Type B pancreatic cell (in vitro differentiated cells): ENCODE data around the gene ALDH18A1. TPM values are rescaled to one million over a fixed set of nuclear protein-coding genes. Genes with fewer than 3 reads are reported as not detected.

Experiments used
- DNase-seq: peaks from one replicate; pipeline ENCODE4 v3.0.0; 2021; ENCODE audit warnings: mixed read lengths; ENCODE audit not compliant: unreplicated experiment; ENCODE audit errors: extremely low spot score
- H3K27ac Mint-ChIP-seq: 2 replicates; pipeline ENCODE4 v1.8.0; 2021; ENCODE audit warnings: mild to moderate bottlenecking, mixed read lengths
- H3K27me3 Mint-ChIP-seq: 2 replicates; pipeline ENCODE4 v1.8.0; 2021; ENCODE audit warnings: mixed read lengths
- H3K36me3 Mint-ChIP-seq: 2 replicates; pipeline ENCODE4 v1.8.0; 2021; ENCODE audit warnings: mixed read lengths
- H3K4me1 Mint-ChIP-seq: one replicate; pipeline ENCODE4 v1.8.0; 2021; ENCODE audit warnings: mixed read lengths; ENCODE audit not compliant: unreplicated experiment
- H3K4me3 Mint-ChIP-seq: 2 replicates; pipeline ENCODE4 v1.8.0; 2021; ENCODE audit warnings: mild to moderate bottlenecking, mixed read lengths
- H3K9me3 Mint-ChIP-seq: 2 replicates; pipeline ENCODE4 v1.8.0; 2021; ENCODE audit warnings: mixed read lengths
- total RNA-seq: library from RNA; stranded (reverse); gene quantifications from 2 replicates; pipeline ENCODE4 v1.2.1, GENCODE V29; 2021; ENCODE audit warnings: low replicate concordance
- TF ChIP-seq, protein P1 (sequence below): fragments of 200-600 bp; sonication (generic); conservative IDR thresholded peaks from 2 replicates; pipeline ENCODE4 v1.5.0; 2021; ENCODE audit warnings: antibody characterized with exemption, mild to moderate bottlenecking

ALDH18A1 gene
- total RNA-seq, 1 donor from 2014 or later = 111 TPM

DNA sequence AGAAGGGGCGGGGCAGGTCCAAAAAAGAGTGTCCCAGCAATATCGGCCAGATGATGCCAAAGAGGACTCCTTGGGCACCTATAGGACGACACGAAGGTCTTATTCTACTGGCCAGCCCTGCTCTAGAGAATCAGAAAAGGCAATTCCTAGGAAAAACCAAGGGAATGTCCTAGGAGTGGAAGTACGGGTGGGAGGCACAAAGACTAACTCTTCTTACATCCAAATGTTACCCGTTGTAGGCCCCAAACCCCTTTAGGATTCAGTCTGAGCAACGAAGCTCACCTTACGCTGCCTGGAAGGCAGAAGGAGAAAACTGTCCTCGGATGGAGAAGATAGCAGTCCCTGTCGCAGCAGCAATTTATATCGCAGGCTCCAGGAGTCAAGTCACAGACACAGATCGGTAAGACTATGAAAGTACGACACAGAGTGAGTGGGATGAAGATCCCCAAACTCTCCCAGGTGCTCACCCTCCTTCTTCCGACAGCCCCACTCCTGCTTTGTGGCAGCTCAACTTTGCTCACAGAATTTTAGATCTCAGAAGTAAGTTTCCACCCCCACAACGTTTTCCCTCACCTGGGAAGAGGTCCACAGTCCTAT lies 36.7 kb upstream of the ALDH18A1 start:
- Mint-ChIP-seq H3K27me3 (no peaks in the 10 kb centered on the region), H3K27ac (peak overlapping the region; percentile 92), H3K4me3 (peak overlapping the region; percentile 93), H3K9me3 (no peaks in the 10 kb centered on the region), H3K4me1 (peaks cover 24% of the 10 kb centered on the region), H3K36me3 (peaks cover 17% of the 10 kb centered on the region)
- TF ChIP-seq, protein P1, sequence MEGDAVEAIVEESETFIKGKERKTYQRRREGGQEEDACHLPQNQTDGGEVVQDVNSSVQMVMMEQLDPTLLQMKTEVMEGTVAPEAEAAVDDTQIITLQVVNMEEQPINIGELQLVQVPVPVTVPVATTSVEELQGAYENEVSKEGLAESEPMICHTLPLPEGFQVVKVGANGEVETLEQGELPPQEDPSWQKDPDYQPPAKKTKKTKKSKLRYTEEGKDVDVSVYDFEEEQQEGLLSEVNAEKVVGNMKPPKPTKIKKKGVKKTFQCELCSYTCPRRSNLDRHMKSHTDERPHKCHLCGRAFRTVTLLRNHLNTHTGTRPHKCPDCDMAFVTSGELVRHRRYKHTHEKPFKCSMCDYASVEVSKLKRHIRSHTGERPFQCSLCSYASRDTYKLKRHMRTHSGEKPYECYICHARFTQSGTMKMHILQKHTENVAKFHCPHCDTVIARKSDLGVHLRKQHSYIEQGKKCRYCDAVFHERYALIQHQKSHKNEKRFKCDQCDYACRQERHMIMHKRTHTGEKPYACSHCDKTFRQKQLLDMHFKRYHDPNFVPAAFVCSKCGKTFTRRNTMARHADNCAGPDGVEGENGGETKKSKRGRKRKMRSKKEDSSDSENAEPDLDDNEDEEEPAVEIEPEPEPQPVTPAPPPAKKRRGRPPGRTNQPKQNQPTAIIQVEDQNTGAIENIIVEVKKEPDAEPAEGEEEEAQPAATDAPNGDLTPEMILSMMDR = no peak
- no peak for DNase-seq

DNA sequence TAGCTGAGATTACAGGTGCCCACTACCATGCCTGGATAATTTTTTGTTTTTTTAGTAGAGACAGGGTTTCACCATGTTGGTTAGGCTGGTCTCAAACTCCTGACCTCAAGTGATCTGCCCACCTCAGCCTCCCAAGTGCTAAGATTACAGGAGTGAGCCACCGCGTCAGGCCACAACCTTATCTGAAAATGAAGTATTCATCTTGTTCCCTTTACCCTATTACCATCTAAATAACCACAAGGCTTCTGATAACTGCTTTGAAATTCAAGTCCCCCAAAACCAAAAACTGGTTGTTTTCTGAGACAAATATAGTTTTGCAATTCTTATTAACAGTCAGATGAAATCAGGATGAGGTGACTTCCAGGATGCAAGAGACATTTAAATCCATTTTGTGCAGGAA lies 34.8 kb upstream of the ALDH18A1 start:
- DNase-seq = no peak
- H3K27ac Mint-ChIP-seq = peak overlapping the region; percentile 44
- H3K27me3 Mint-ChIP-seq = no peaks in the 10 kb centered on the region
- peaks cover 24% of the 10 kb centered on the region for H3K4me1 Mint-ChIP-seq
- H3K9me3 Mint-ChIP-seq = no peaks in the 10 kb centered on the region
- H3K4me3 Mint-ChIP-seq = peak overlapping the region; percentile 93
- H3K36me3 Mint-ChIP-seq = peaks cover 19% of the 10 kb centered on the region
- TF ChIP-seq, protein P1 = no peak

DNA sequence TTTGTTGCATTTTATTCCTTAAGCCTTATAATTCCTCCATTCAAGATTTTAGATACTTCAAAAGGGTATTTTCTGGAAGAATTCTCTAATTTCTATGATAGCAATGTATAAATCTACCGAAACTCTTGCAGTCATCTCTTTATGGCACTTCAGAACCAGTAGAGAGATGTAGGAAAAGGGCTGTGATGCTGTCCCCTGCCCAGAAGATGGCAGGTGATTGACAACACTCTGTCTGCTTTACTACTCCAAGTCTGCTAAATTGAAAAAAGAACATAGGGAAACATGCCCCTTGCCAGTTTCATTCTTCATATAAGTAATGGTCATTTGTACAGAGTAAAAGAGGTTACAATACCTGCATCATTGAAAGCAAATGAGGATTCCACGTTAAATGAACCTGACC lies 32.1 kb upstream of the ALDH18A1 start:
- TF ChIP-seq, protein P1 = no peak
- no peaks in the 10 kb centered on the region for H3K9me3 Mint-ChIP-seq
- H3K4me1 Mint-ChIP-seq = peaks cover 24% of the 10 kb centered on the region
- DNase-seq = no peak
- no peak overlapping the region for H3K4me3 Mint-ChIP-seq
- no peak overlapping the region for H3K27ac Mint-ChIP-seq
- peaks cover 31% of the 10 kb centered on the region for H3K36me3 Mint-ChIP-seq
- H3K27me3 Mint-ChIP-seq = no peaks in the 10 kb centered on the region

DNA sequence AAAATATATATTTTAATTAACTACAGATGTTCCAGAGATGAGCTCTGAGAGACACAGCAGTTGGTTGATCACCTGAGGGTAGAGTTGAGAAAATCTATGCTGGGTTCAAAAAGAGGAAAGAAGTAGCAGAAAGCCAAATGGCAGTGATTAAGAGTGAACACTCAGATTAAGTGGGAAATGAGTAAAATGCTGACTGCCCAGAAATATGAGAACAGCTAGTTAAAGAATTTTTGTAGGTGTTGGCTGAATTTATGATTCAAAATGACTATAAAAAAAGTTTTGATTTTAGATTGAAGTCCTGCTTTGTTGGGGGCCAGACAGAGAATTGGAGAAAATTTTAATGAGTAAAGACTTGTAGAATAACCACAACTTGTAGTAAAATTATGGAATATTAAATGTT lies 27.5 kb upstream of the ALDH18A1 start:
- no peak for DNase-seq
- no peak overlapping the region for H3K4me3 Mint-ChIP-seq
- H3K4me1 Mint-ChIP-seq = no peaks in the 10 kb centered on the region
- TF ChIP-seq, protein P1 = no peak
- no peak overlapping the region for H3K27ac Mint-ChIP-seq
- peaks cover 40% of the 10 kb centered on the region for H3K36me3 Mint-ChIP-seq
- H3K9me3 Mint-ChIP-seq = no peaks in the 10 kb centered on the region
- H3K27me3 Mint-ChIP-seq = no peaks in the 10 kb centered on the region

DNA sequence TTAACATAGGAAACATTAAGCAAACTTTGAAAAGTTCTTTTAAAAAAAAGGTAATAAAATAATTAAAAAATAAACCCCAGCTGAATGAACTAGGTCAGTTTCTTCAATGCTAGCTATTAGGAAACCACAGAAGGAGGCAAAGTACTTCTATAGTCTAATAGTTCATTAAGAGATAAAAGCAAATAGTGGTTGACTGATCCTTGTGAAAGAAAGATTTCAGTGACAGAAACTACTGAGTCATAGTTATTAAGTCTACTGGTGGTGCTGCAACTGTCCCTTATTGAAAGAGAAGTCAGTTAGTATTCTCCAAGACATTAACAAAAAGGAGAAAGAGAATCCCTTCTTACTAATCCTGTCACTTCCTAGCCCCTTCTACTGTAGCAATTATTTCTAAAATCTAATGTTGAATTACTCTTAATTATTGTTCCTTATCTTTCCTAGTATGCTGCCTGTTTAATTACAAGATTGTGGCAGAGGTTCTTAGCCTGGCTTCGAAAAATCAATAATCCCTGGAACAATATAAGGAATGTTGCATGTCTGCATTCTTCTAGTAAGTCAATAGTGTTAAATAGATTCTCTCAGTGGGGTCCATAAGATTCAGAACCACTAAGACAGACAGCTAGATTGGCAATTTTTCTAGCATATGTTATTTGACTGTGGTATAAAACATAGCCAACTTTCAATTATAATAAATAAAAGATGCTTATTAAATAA lies 19.0 kb upstream of the ALDH18A1 start:
- Mint-ChIP-seq H3K27me3 (no peaks in the 10 kb centered on the region), H3K4me3 (no peak overlapping the region), H3K9me3 (no peaks in the 10 kb centered on the region), H3K36me3 (peaks cover 20% of the 10 kb centered on the region), H3K4me1 (no peaks in the 10 kb centered on the region), H3K27ac (peak overlapping the region; percentile 70)
- no peak for DNase-seq
- TF ChIP-seq, protein P1 = no peak
